NOMO-1 treated with DMSO at 0.1 percent for 48 hours (cell line): ENCODE results near the gene ALDH9A1.
"Not testable (repeated sequence)": the region's sequence is repeated elsewhere in the genome, so short reads cannot be mapped to it uniquely, and the experiment has no call there.

Source experiments
- DNase-seq: peaks from one replicate; lab custom pipeline; 2025; ENCODE audit not compliant: unreplicated experiment; lab: John Stamatoyannopoulos, UW

Gene ALDH9A1

GRCh38 chr1:165697881-165698760, at the start of gene ALDH9A1:
Gene ALDH9A1, minus strand, starts transcription at chr1:165698562. Its CDS starts 4 bp downstream, at chr1:165698558.
- peak; percentile 95 for DNase-seq

- no peak for DNase-seq
Measured at GRCh38 chr1:165747632-165748447, 49.5 kb upstream of the ALDH9A1 start.

- not testable (repeated sequence) for DNase-seq
Measured at GRCh38 chr1:165744913-165745312, 46.6 kb upstream of the ALDH9A1 start.

- no peak for DNase-seq
Measured at GRCh38 chr1:165742194-165742593, 43.8 kb upstream of the ALDH9A1 start.

GRCh38 chr1:165738794-165739193, 40.4 kb upstream of the ALDH9A1 start:
- no peak for DNase-seq

- no peak for DNase-seq
Measured at GRCh38 chr1:165737196-165737595, 38.8 kb upstream of the ALDH9A1 start.

- no peak for DNase-seq
Measured at GRCh38 chr1:165734906-165735305, 36.5 kb upstream of the ALDH9A1 start.

GRCh38 chr1:165726841-165727240, 28.5 kb upstream of the ALDH9A1 start:
- no peak for DNase-seq

GRCh38 chr1:165726169-165726568, 27.8 kb upstream of the ALDH9A1 start:
- DNase-seq, result no peak

GRCh38 chr1:165717918-165718515, 19.7 kb upstream of the ALDH9A1 start:
- peak; percentile 50 for DNase-seq

- DNase-seq, result not testable (repeated sequence)
Measured at GRCh38 chr1:165716265-165717051, 18.1 kb upstream of the ALDH9A1 start.

- DNase-seq, result no peak
Measured at GRCh38 chr1:165712764-165713163, 14.4 kb upstream of the ALDH9A1 start.

- DNase-seq, result no peak
Measured at GRCh38 chr1:165707984-165708706, 9.8 kb upstream of the ALDH9A1 start.

GRCh38 chr1:165703648-165704047, 5.3 kb upstream of the ALDH9A1 start:
- DNase-seq, result no peak

GRCh38 chr1:165701922-165702321, 3.6 kb upstream of the ALDH9A1 start:
- DNase-seq, result not testable (repeated sequence)

- no peak for DNase-seq
Measured at GRCh38 chr1:165699577-165699976, 1.2 kb upstream of the ALDH9A1 start.

GRCh38 chr1:165698761-165699052, 345 bp upstream of the ALDH9A1 start:
- no peak for DNase-seq

- no peak for DNase-seq
Measured at GRCh38 chr1:165697491-165697880, 876 bp downstream of the ALDH9A1 start.

GRCh38 chr1:165696625-165697100, 1.7 kb downstream of the ALDH9A1 start:
- peak; percentile 12 for DNase-seq

- DNase-seq, result peak; percentile 9
Measured at GRCh38 chr1:165695031-165695430, 3.3 kb downstream of the ALDH9A1 start.
